HepG2 (cell line): Measurements from ENCODE around the gene EIF4E1B. TPM values are rescaled to one million over a fixed set of nuclear protein-coding genes. Genes with fewer than 3 reads are reported as not detected.

ENCODE experiments used
- ATF7 ChIP-seq, 2 experiments: fragments of 450-650 bp in 1 of 2; sonication (generic) in 1 of 2; formaldehyde crosslinking in 1 of 2; IDR thresholded peaks; 2 replicates each; pipeline versions ENCODE4 v1.4.0 to v1.6.1; 2016 to 2020; ENCODE audit warnings: antibody characterized with exemption in 1 of 2, mild to moderate bottlenecking in 1 of 2, missing genetic modification reagents in 1 of 2
- CCAR2 ChIP-seq: fragments of 200-400 bp; formaldehyde crosslinking; optimal IDR thresholded peaks from 2 replicates; pipeline ENCODE3; 2018; ENCODE audit warnings: low read depth, mild to moderate bottlenecking, low read length, moderate library complexity
- GFI1 ChIP-seq: sonication (generic); formaldehyde crosslinking; IDR thresholded peaks from 2 replicates; pipeline ENCODE4 v1.5.0; 2020; ENCODE audit warnings: missing genetic modification reagents, mild to moderate bottlenecking, borderline replicate concordance
- HDAC2 ChIP-seq: sonication (generic); formaldehyde crosslinking; IDR thresholded peaks from 2 replicates; pipeline ENCODE4 v1.4.0; 2020; ENCODE audit warnings: missing genetic modification reagents
- HMG20B ChIP-seq: conservative IDR thresholded peaks from 2 replicates; pipeline ENCODE4 v1.6.1; 2016; ENCODE audit warnings: missing genetic modification reagents, missing compliant biosample characterization
- HNRNPLL ChIP-seq: fragments of 200-400 bp; formaldehyde crosslinking; IDR thresholded peaks from 2 replicates; pipeline ENCODE4 v1.6.1; 2017; ENCODE audit warnings: mild to moderate bottlenecking, low read depth, low read length; ENCODE audit not compliant: poor library complexity, severe bottlenecking
- ISL2 ChIP-seq: sonication (generic); formaldehyde crosslinking; IDR thresholded peaks from 2 replicates; pipeline ENCODE4 v1.5.0; 2020; ENCODE audit warnings: missing genetic modification reagents
- JUNB ChIP-seq: sonication (generic); formaldehyde crosslinking; IDR thresholded peaks from 2 replicates; pipeline ENCODE4 v1.8.0; 2022; ENCODE audit warnings: missing genetic modification reagents, mild to moderate bottlenecking, borderline replicate concordance
- NFKBIZ ChIP-seq: IDR thresholded peaks from 2 replicates; pipeline ENCODE4 v1.6.1; 2018; ENCODE audit warnings: missing genetic modification reagents, missing compliant biosample characterization
- REPIN1 ChIP-seq: sonication (generic); formaldehyde crosslinking; IDR thresholded peaks from 2 replicates; pipeline ENCODE4 v1.8.0; 2022; ENCODE audit warnings: missing genetic modification reagents, low read depth, mild to moderate bottlenecking, borderline replicate concordance
- SP2 ChIP-seq: sonication (generic); formaldehyde crosslinking; IDR thresholded peaks from 2 replicates; pipeline ENCODE4 v1.5.1; 2020; ENCODE audit warnings: mild to moderate bottlenecking, missing genetic modification reagents
- STAT6 ChIP-seq: sonication (generic); formaldehyde crosslinking; IDR thresholded peaks from 2 replicates; pipeline ENCODE4 v1.4.0; 2020; ENCODE audit warnings: missing genetic modification reagents, mild to moderate bottlenecking, borderline replicate concordance
- THAP9 ChIP-seq: sonication (generic); formaldehyde crosslinking; IDR thresholded peaks from 2 replicates; pipeline ENCODE4; 2020; ENCODE audit warnings: missing genetic modification reagents, mild to moderate bottlenecking, borderline replicate concordance
- UBTF ChIP-seq: sonication (generic); formaldehyde crosslinking; IDR thresholded peaks from 2 replicates; pipeline ENCODE4 v1.4.0; 2020; ENCODE audit warnings: mild to moderate bottlenecking, missing genetic modification reagents
- YEATS4 ChIP-seq: sonication (generic); formaldehyde crosslinking; IDR thresholded peaks from 2 replicates; pipeline ENCODE4 v1.4.0; 2020; ENCODE audit warnings: missing genetic modification reagents, borderline replicate concordance
- ZFP36 ChIP-seq: fragments of 150-350 bp; IDR thresholded peaks from 2 replicates; pipeline ENCODE4 v1.6.1; 2018; ENCODE audit warnings: borderline replicate concordance, low read length, low read depth; ENCODE audit not compliant: partially characterized antibody
- ZNF160 ChIP-seq: sonication (generic); formaldehyde crosslinking; IDR thresholded peaks from 2 replicates; pipeline ENCODE4 v1.8.0; 2022; ENCODE audit warnings: mild to moderate bottlenecking, inconsistent platforms, missing genetic modification reagents
- ZNF570 ChIP-seq: sonication (generic); formaldehyde crosslinking; IDR thresholded peaks from 2 replicates; pipeline ENCODE4 v1.4.0; 2020; ENCODE audit warnings: mild to moderate bottlenecking, missing genetic modification reagents, borderline replicate concordance
- ZNF580 ChIP-seq: IDR thresholded peaks from 2 replicates; pipeline ENCODE4 v1.6.1; 2016; ENCODE audit warnings: low read depth, borderline replicate concordance
- ZSCAN20 ChIP-seq: sonication (generic); formaldehyde crosslinking; IDR thresholded peaks from 2 replicates; pipeline ENCODE4 v1.4.0; 2020; ENCODE audit warnings: missing genetic modification reagents, mild to moderate bottlenecking, borderline replicate concordance
- polyA plus RNA-seq, 8 experiments: library from polyadenylated mRNA; depleted of rRNA in 3 of 8; stranded (reverse) in 7 of 8; unstranded in 1 of 8; fragments of >200 nt; fragmentation: Illumina TruSeq in 4 of 8; extraction: Trizol in 4 of 8; gene quantifications; 2 replicates each; pipeline versions ENCODE4 v1.2.1 to v1.2.3, GENCODE V29; 2011 to 2016; ENCODE audit warnings: low read depth in 4 of 8, missing spikeins in 1 of 8, mixed read lengths in 1 of 8; ENCODE audit not compliant: insufficient read depth in 1 of 8
- total RNA-seq, 5 experiments: library from RNA; depleted of rRNA; stranded (reverse); fragments of >200 nt; fragmentation: Illumina TruSeq; extraction: Trizol; gene quantifications; 2 replicates each; pipeline ENCODE4 v1.2.3, GENCODE V29; 2016; ENCODE audit warnings: low read depth in 1 of 5

The EIF4E1B gene
- total and polyA plus RNA-seq, 2 of the 13 experiments (the other 11 are each of a cell fraction or from before 2014, with no cell fraction given) = not detected

GRCh38 chr5:176660860-176661641, 30.6 kb downstream of the EIF4E1B start (continued):
- TF ChIP-seq THAP9 (CRISPR knock-in tag) = no peak
- TF ChIP-seq NFKBIZ = 0 out of 2 replicates have a peak, but pooled peaks have one; percentile 28
- no peak for TF ChIP-seq GFI1 (CRISPR knock-in tag)
- TF ChIP-seq ZNF570 (CRISPR knock-in tag) = no peak
- TF ChIP-seq REPIN1 (CRISPR knock-in tag) = no peak
- no peak for TF ChIP-seq HDAC2 (CRISPR knock-in tag)
- no peak for TF ChIP-seq CCAR2
- no peak for TF ChIP-seq ZNF160 (CRISPR knock-in tag)
- no peak for TF ChIP-seq STAT6 (CRISPR knock-in tag)
- peak; percentile 17; the same call in 1 of the 2 replicates for TF ChIP-seq ATF7 (IDR thresholded peaks at IDR 0.05)
- TF ChIP-seq ATF7 (CRISPR knock-in tag; IDR thresholded peaks at IDR 0.05) = no peak
- TF ChIP-seq HMG20B = no peak
- 0 out of 2 replicates have a peak, but pooled peaks have one; percentile 43 for TF ChIP-seq ZNF580 (CRISPR knock-in tag)
- no peak for TF ChIP-seq JUNB (CRISPR knock-in tag)
- TF ChIP-seq YEATS4 (CRISPR knock-in tag) = no peak
- no peak for TF ChIP-seq ZSCAN20 (CRISPR knock-in tag)
- peak; percentile 46; the same call in 1 of the 2 replicates for TF ChIP-seq UBTF
- no peak for TF ChIP-seq SP2 (CRISPR knock-in tag)
- no peak for TF ChIP-seq ZFP36
- TF ChIP-seq ISL2 (CRISPR knock-in tag) = no peak
- TF ChIP-seq HNRNPLL = peak; percentile 21
